GM12891 (cell line): ENCODE results near the gene CHSY3.

Experiments used
- POLR2A ChIP-seq: IDR thresholded peaks from 2 replicates; pipeline ENCODE4 v1.6.1; 2011; ENCODE audit warnings: low read depth, low read length, control low read depth
- POLR2AphosphoS5 ChIP-seq: IDR thresholded peaks from 2 replicates; pipeline ENCODE4 v1.6.1; 2011; ENCODE audit warnings: low read depth, low read length, control low read depth

DNA sequence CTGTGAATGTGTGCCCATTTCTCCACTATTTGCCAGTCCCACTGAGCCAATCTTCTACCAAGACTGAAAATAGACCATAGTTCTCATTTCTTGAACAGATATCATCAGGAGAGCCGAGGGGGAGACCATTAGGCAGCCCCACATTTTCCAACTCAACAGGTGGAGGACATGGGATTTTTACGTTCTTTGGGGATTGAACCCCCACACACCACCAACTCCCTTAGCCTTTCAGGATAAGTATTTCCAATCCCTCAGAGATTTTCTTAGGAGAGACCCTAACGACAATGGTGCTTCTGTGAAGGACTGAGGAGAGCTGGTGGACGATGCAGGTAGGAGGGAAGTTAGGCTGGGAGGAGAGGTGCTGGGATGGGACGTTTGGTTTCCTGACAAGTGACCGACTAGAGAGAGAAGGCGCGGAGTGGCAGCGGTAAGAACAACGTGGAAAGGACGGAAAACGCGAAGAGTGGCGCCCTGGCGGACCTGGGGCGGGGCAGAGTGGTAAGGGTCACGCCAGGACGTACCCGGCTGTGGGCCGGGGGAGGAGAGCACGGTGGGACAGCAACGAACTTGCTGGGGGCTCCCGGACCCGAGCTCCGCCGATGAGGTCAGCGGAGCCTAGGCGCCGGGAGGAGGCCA lies 681 bp upstream of the CHSY3 start:
- TF ChIP-seq POLR2AphosphoS5 (no peak), POLR2A (no peak)
